Measurements from ENCODE around the gene GNAI2. TPM values are rescaled to one million over a fixed set of nuclear protein-coding genes. Genes with fewer than 3 reads are reported as not detected.

GNAI2 gene
- total RNA-seq, 1 donor from 2014 or later: 140 TPM

- H3K27me3 Mint-ChIP-seq: no peaks in the 10 kb centered on the region
- peak within 1 kb of the TSS; percentile 53 for H3K27ac Mint-ChIP-seq
- no peak within 1 kb of the TSS for H3K4me3 Mint-ChIP-seq
- no peaks in the 10 kb centered on the region for H3K36me3 Mint-ChIP-seq
- TF ChIP-seq, protein P1, sequence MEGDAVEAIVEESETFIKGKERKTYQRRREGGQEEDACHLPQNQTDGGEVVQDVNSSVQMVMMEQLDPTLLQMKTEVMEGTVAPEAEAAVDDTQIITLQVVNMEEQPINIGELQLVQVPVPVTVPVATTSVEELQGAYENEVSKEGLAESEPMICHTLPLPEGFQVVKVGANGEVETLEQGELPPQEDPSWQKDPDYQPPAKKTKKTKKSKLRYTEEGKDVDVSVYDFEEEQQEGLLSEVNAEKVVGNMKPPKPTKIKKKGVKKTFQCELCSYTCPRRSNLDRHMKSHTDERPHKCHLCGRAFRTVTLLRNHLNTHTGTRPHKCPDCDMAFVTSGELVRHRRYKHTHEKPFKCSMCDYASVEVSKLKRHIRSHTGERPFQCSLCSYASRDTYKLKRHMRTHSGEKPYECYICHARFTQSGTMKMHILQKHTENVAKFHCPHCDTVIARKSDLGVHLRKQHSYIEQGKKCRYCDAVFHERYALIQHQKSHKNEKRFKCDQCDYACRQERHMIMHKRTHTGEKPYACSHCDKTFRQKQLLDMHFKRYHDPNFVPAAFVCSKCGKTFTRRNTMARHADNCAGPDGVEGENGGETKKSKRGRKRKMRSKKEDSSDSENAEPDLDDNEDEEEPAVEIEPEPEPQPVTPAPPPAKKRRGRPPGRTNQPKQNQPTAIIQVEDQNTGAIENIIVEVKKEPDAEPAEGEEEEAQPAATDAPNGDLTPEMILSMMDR (conservative IDR thresholded peaks at IDR 0.05): no peak
- no peak for DNase-seq (ENCODE audit: extremely low spot score, unreplicated experiment)
- H3K9me3 Mint-ChIP-seq: no peaks in the 10 kb centered on the region
- H3K4me1 Mint-ChIP-seq (ENCODE audit: unreplicated experiment): peaks cover 18% of the 10 kb centered on the region
Measured at GRCh38 chr3:50303013-50303815, 67.2 kb downstream of the GNAI2 start, which contains the start of gene HYAL1. Gene HYAL1, minus strand, starts transcription at chr3:50303574. Its CDS starts 618 bp downstream, at chr3:50302956.

GRCh38 chr3:50304601-50305000 is 68.6 kb downstream of the GNAI2 start:
- DNase-seq (ENCODE audit: extremely low spot score, unreplicated experiment): no peak
- Mint-ChIP-seq H3K27me3 (no peaks in the 10 kb centered on the region), H3K27ac (peak overlapping the region; percentile 11), H3K36me3 (peaks cover 3% of the 10 kb centered on the region), H3K4me1 (ENCODE audit: unreplicated experiment) (peaks cover 15% of the 10 kb centered on the region), H3K4me3 (no peak overlapping the region), H3K9me3 (no peaks in the 10 kb centered on the region)
- TF ChIP-seq, protein P1 (conservative IDR thresholded peaks at IDR 0.05): no peak

Small RNA genes lying within 50 kb of the gene (microRNA-seq; reads per million reads assigned to microRNA genes)
- gene MIR5787: not detected

Other genes starting within 250 kb of the GNAI2 start
- gene RBM5, start 147.3 kb upstream of the GNAI2 start, total RNA-seq (ENCODE audit: low replicate concordance): 170 and 244 TPM in 2 replicates
- gene SEMA3F, start 80.9 kb upstream of the GNAI2 start, total RNA-seq (ENCODE audit: low replicate concordance): 41.9 and 48.0 TPM in 2 replicates
- 0.71 TPM in 1 of 2 replicates, not detected in the other for gene GNAT1, start 44.6 kb upstream of the GNAI2 start, total RNA-seq (ENCODE audit: low replicate concordance)
- 6.0 and 11.0 TPM in 2 replicates for gene SLC38A3, start 30.9 kb upstream of the GNAI2 start, total RNA-seq (ENCODE audit: low replicate concordance)
- gene SEMA3B, start 32.9 kb downstream of the GNAI2 start, total RNA-seq (ENCODE audit: low replicate concordance): 18.4 and 34.8 TPM in 2 replicates
- gene LSMEM2, start 42.9 kb downstream of the GNAI2 start, total RNA-seq (ENCODE audit: low replicate concordance): not detected in 2 replicates
- gene IFRD2, start 56.2 kb downstream of the GNAI2 start, total RNA-seq (ENCODE audit: low replicate concordance): 60.9 and 80.5 TPM in 2 replicates
- gene HYAL3, start 63.2 kb downstream of the GNAI2 start, total RNA-seq (ENCODE audit: low replicate concordance): 2.9 and 4.0 TPM in 2 replicates
- gene NAA80, start 63.2 kb downstream of the GNAI2 start, total RNA-seq (ENCODE audit: low replicate concordance): 12.9 and 13.0 TPM in 2 replicates
- gene HYAL1, start 67.4 kb downstream of the GNAI2 start, total RNA-seq (ENCODE audit: low replicate concordance): 2.3 and 3.7 TPM in 2 replicates
- 46.6 and 52.5 TPM in 2 replicates for gene HYAL2, start 86.5 kb downstream of the GNAI2 start, total RNA-seq (ENCODE audit: low replicate concordance)
- gene TUSC2, start 92.0 kb downstream of the GNAI2 start, total RNA-seq (ENCODE audit: low replicate concordance): 24.9 and 39.0 TPM in 2 replicates
- 13.7 and 13.8 TPM in 2 replicates for gene RASSF1, start 104.6 kb downstream of the GNAI2 start, total RNA-seq (ENCODE audit: low replicate concordance)
- 1.8 and 13.4 TPM in 2 replicates for gene ZMYND10, start 109.5 kb downstream of the GNAI2 start, total RNA-seq (ENCODE audit: low replicate concordance)
- gene NPRL2, start 114.6 kb downstream of the GNAI2 start, total RNA-seq (ENCODE audit: low replicate concordance): 20.3 and 27.9 TPM in 2 replicates
- 10.1 and 15.9 TPM in 2 replicates for gene CYB561D2, start 114.7 kb downstream of the GNAI2 start, total RNA-seq (ENCODE audit: low replicate concordance)
- 42.7 and 44.4 TPM in 2 replicates for gene TMEM115, start 123.3 kb downstream of the GNAI2 start, total RNA-seq (ENCODE audit: low replicate concordance)